Activated naive CD4-positive, alpha-beta T cell treated with anti-CD3 and anti-CD28 coated beads for 36 hours (primary cell): ENCODE data around the gene ZFHX3. TPM values are rescaled to one million over a fixed set of nuclear protein-coding genes. Genes with fewer than 3 reads are reported as not detected.

Experiments
- CTCF ChIA-PET: fragments of 350-600 bp; sonication (Branson Sonifier 250); formaldehyde crosslinking; loops from one replicate; lab custom pipeline; 2021; ENCODE audit warnings: antibody characterized with exemption; lab: Charles Lee
- DNase-seq: peaks from one replicate; pipeline ENCODE4 v3.0.0-alpha.2; 2020
- H3K27ac Mint-ChIP-seq: one replicate; pipeline ENCODE4 v1.8.0; 2021; ENCODE audit warnings: mild to moderate bottlenecking, mixed read lengths
- H3K27me3 Mint-ChIP-seq: one replicate; pipeline ENCODE4 v1.8.0; 2021; ENCODE audit warnings: low read depth, mixed read lengths
- H3K36me3 Mint-ChIP-seq: one replicate; pipeline ENCODE4 v1.8.0; 2021; ENCODE audit warnings: low read depth, mixed read lengths
- H3K4me1 Mint-ChIP-seq: one replicate; pipeline ENCODE4 v1.8.0; 2021; ENCODE audit warnings: low read depth, mixed read lengths
- H3K4me3 Mint-ChIP-seq: one replicate; pipeline ENCODE4 v1.8.0; 2021; ENCODE audit warnings: mild to moderate bottlenecking, moderate library complexity, mixed read lengths
- H3K9me3 Mint-ChIP-seq: one replicate; pipeline ENCODE4 v1.8.0; 2021; ENCODE audit warnings: mixed read lengths
- intact Hi-C: fragments of 100-400 bp; cut with micrococcal nuclease; formaldehyde crosslinking; loops from one replicate; pipeline ENCODE4 v1.15.1; 2023
- total RNA-seq, 2 experiments: library from RNA; stranded (reverse); gene quantifications; one replicate each; pipeline ENCODE4 v1.2.3, GENCODE V29; 2021

Gene ZFHX3
- total RNA-seq, 2 experiments from 2014 or later: 0.44 to 0.72 TPM

DNA sequence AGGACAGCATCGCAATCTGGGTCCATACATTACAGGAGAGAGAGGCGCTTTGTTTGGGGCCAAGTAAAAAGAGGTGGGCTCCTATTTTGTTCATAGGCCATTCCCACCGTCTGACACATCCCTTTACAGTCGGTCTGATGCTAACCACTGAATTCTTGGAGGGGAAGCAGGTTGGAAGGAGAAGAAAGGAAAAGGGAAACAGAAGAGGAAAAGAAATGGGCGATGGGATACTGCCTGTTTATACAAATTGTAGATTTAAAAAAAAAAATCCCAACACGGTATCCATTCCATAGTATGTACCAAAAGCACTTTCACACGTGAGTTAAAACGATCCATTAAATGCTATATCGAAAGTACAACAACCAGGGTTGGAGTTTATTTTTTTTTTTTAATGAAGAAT lies 4.0 kb upstream of the ZFHX3 start:
- intact Hi-C loops: no loop called here
- H3K4me1 Mint-ChIP-seq: peaks cover 10% of the 10 kb centered on the region

GRCh38 chr16:73051226-73051625 lies 3.3 kb upstream of the ZFHX3 start:
- Mint-ChIP-seq H3K4me3 (no peak overlapping the region), H3K4me1 (peaks cover 9% of the 10 kb centered on the region), H3K27me3 (peaks cover 32% of the 10 kb centered on the region), H3K36me3 (no peaks in the 10 kb centered on the region), H3K27ac (no peak overlapping the region), H3K9me3 (no peaks in the 10 kb centered on the region)
- CTCF ChIA-PET: interaction anchor here (1.2 kb wide), 1 partner anchor 219 kb away, joined by 4 read pairs; no protein-coding TSS in a partner anchor
- no peak for DNase-seq
- intact Hi-C loops: no loop called here

More for the DNA sequence above, 4.0 kb upstream of the ZFHX3 start:
- Mint-ChIP-seq H3K4me3 (no peak overlapping the region), H3K27me3 (peaks cover 33% of the 10 kb centered on the region), H3K9me3 (no peaks in the 10 kb centered on the region), H3K27ac (no peak overlapping the region), H3K36me3 (no peaks in the 10 kb centered on the region)
- CTCF ChIA-PET: interaction anchor here (1.2 kb wide), 1 partner anchor 219 kb away, joined by 4 read pairs; no protein-coding TSS in a partner anchor
- no peak for DNase-seq

DNA sequence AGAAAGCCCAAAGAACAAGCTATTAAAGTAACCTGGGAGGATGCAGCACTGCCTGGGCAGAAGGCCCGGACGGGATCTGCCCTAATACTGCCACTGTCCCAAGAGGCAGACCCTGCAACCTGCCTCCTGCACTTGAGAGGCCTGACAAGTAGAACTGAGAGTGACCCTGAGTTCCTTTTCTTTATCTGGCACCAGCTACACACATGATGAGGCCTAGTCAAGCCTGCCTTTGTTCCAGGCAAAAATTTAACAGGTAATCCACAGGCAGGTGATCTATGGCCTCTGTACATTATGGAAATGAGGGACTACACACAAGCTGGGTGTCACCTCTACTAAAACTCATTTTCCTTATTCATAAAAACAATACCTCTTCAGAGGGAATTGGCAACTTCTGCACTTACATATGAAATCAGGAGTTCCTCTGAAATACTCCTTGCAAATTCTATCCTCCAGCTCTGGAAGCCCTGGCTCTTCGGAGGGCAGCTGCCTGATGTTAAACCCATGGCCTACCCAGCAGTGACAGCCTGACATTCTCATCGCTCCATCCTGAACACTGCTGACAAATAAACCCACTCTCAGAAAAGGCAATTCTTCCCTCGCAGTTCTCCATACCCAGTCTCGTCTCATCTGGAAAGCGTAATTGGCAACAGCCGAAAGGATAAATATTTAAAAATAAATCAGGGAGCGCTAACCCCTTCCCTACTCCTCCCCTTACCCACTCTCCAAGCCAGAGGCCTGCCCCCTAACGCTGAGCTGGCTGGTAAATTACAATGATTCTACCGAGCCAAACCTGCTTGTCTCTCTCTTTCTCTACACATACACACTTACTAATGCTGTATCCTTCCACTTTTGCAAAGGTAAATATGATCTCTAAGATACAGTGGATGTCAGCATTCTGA lies 2.5 kb upstream of the ZFHX3 start:
- no peak overlapping the region for H3K4me3 Mint-ChIP-seq
- no peak for DNase-seq
- H3K9me3 Mint-ChIP-seq: no peaks in the 10 kb centered on the region
- H3K27ac Mint-ChIP-seq: no peak overlapping the region
- intact Hi-C loops: no loop called here
- CTCF ChIA-PET: interaction anchor here (1.2 to 1.3 kb wide), 1 partner anchor 218 kb away, joined by 3 to 4 read pairs; no protein-coding TSS in a partner anchor
- peaks cover 4% of the 10 kb centered on the region for H3K4me1 Mint-ChIP-seq
- no peaks in the 10 kb centered on the region for H3K36me3 Mint-ChIP-seq
- peaks cover 27% of the 10 kb centered on the region for H3K27me3 Mint-ChIP-seq

- H3K27me3 Mint-ChIP-seq: peaks cover 26% of the 10 kb centered on the region
- no peak for DNase-seq
- intact Hi-C loops: loop anchor here (2.0 kb wide), 1 partner anchor 217 kb away; no protein-coding TSS in a partner anchor
- H3K36me3 Mint-ChIP-seq: no peaks in the 10 kb centered on the region
- H3K9me3 Mint-ChIP-seq: no peaks in the 10 kb centered on the region
- H3K4me3 Mint-ChIP-seq: no peak overlapping the region
- H3K27ac Mint-ChIP-seq: no peak overlapping the region
- H3K4me1 Mint-ChIP-seq: peaks cover 4% of the 10 kb centered on the region
- CTCF ChIA-PET: interaction anchor here (1.3 kb wide), 1 partner anchor 217 kb away, joined by 3 read pairs; no protein-coding TSS in a partner anchor
Measured at GRCh38 chr16:73049511-73049910, 1.6 kb upstream of the ZFHX3 start.

- Mint-ChIP-seq H3K4me1 (peaks cover 4% of the 10 kb centered on the region), H3K36me3 (no peaks in the 10 kb centered on the region), H3K9me3 (no peaks in the 10 kb centered on the region), H3K27ac (no peak overlapping the region), H3K4me3 (peak overlapping the region; percentile 3), H3K27me3 (peaks cover 29% of the 10 kb centered on the region)
- CTCF ChIA-PET: interaction anchor here (1.3 kb wide), 1 partner anchor 217 kb away, joined by 3 read pairs; no protein-coding TSS in a partner anchor
- no peak for DNase-seq
- intact Hi-C loops: loop anchor here (2.0 kb wide), 1 partner anchor 216 kb away; no protein-coding TSS in a partner anchor
Measured at GRCh38 chr16:73049091-73049490, 1.2 kb upstream of the ZFHX3 start.

- H3K9me3 Mint-ChIP-seq: no peaks in the 10 kb centered on the region
- DNase-seq: no peak
- CTCF ChIA-PET: no interaction called here
- peak overlapping the region; percentile 6 for H3K4me3 Mint-ChIP-seq
- no peaks in the 10 kb centered on the region for H3K36me3 Mint-ChIP-seq
- H3K27me3 Mint-ChIP-seq: peaks cover 26% of the 10 kb centered on the region
- H3K27ac Mint-ChIP-seq: no peak overlapping the region
- peaks cover 4% of the 10 kb centered on the region for H3K4me1 Mint-ChIP-seq
- intact Hi-C loops: loop anchor here (2.0 kb wide), 1 partner anchor 216 kb away; no protein-coding TSS in a partner anchor
Measured at GRCh38 chr16:73048292-73049080, 558 bp upstream of the ZFHX3 start.

- DNase-seq: no peak
- Mint-ChIP-seq H3K27me3 (peaks cover 24% of the 10 kb centered on the region), H3K4me3 (peak overlapping the region; percentile 46), H3K4me1 (peaks cover 4% of the 10 kb centered on the region), H3K36me3 (no peaks in the 10 kb centered on the region), H3K27ac (no peak overlapping the region), H3K9me3 (no peaks in the 10 kb centered on the region)
- CTCF ChIA-PET: no interaction called here
- intact Hi-C loops: no loop called here
Measured at GRCh38 chr16:73047221-73047535, 750 bp downstream of the ZFHX3 start.

DNA sequence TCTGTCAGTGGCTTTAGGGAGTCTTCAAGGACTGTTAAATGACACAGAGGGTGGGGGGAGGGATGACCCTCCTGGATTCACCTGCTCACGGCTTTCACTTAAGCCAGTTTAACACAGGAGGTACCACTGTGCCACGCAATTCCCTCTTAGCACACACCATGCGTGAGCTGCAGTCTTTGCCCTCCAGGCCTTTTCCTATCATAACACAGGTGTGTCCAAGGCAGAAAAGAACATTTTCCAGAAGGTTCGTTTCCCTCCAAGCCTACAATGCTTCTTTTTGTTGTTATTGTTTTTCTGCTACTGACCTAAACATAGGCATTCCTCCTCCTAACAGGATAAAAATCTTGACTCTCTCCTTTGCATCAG lies 1.1 kb downstream of the ZFHX3 start:
- CTCF ChIA-PET: no interaction called here
- intact Hi-C loops: no loop called here
- Mint-ChIP-seq H3K4me1 (peaks cover 4% of the 10 kb centered on the region), H3K27me3 (peaks cover 24% of the 10 kb centered on the region), H3K27ac (no peak overlapping the region), H3K36me3 (no peaks in the 10 kb centered on the region), H3K9me3 (no peaks in the 10 kb centered on the region), H3K4me3 (peak overlapping the region; percentile 46)
- no peak for DNase-seq

DNA sequence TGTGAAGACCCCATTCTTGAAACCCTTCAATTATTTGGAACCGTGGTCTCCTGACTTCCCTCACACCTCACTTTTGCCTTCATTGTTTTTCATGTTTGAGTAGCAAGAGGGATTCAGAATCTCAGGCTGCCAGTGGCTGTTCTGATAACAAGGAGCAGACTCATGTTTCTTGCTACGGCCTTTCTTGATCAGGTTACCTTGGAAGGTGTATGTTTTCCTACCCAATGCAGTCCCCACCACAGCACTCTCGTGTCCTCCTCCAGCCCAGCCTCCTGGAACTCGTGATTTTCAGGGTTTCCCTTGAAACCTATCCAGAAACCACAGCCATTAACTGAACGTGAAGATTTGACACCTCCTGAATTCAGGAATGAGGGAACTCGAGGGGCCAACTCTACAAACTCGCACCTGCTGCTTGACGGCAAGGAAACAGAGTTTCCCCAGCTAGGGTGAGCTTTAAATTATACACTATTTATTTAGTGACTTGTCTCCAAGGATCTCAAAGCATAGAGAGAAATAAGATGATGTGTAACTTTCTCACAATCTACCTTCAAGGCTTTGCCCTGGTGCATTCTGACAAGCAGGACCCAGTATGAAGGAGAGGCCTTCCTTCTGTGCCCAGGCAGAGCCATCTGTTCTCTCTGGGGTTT lies 1.6 kb downstream of the ZFHX3 start:
- H3K4me1 Mint-ChIP-seq: peaks cover 4% of the 10 kb centered on the region
- CTCF ChIA-PET: no interaction called here
- H3K36me3 Mint-ChIP-seq: no peaks in the 10 kb centered on the region
- no peak for DNase-seq
- H3K9me3 Mint-ChIP-seq: no peaks in the 10 kb centered on the region
- no peak overlapping the region for H3K27ac Mint-ChIP-seq
- H3K27me3 Mint-ChIP-seq: peaks cover 24% of the 10 kb centered on the region
- intact Hi-C loops: no loop called here
- no peak overlapping the region for H3K4me3 Mint-ChIP-seq

- Mint-ChIP-seq H3K36me3 (no peaks in the 10 kb centered on the region), H3K27ac (no peak overlapping the region), H3K4me3 (no peak overlapping the region), H3K9me3 (no peaks in the 10 kb centered on the region), H3K27me3 (peaks cover 21% of the 10 kb centered on the region), H3K4me1 (peaks cover 4% of the 10 kb centered on the region)
- no peak for DNase-seq
- CTCF ChIA-PET: no interaction called here
- intact Hi-C loops: no loop called here
Measured at GRCh38 chr16:73043828-73044467, 4.0 kb downstream of the ZFHX3 start.

- DNase-seq: no peak
- Mint-ChIP-seq H3K4me3 (no peak overlapping the region), H3K27me3 (peaks cover 16% of the 10 kb centered on the region), H3K9me3 (no peaks in the 10 kb centered on the region), H3K36me3 (no peaks in the 10 kb centered on the region), H3K27ac (no peak overlapping the region), H3K4me1 (peaks cover 4% of the 10 kb centered on the region)
- CTCF ChIA-PET: interaction anchor here (0.5 kb wide), 1 partner anchor 100 kb away, joined by 3 read pairs; no protein-coding TSS in a partner anchor
- intact Hi-C loops: no loop called here
Measured at GRCh38 chr16:73042807-73043206, 5.1 kb downstream of the ZFHX3 start.
